HG03432 (cell line): Measurements from ENCODE around the gene COA8.
"Not testable (repeated sequence)": the region's sequence is repeated elsewhere in the genome, so short reads cannot be mapped to it uniquely, and the experiment has no call there.

Experiments
- ATAC-seq: cut with Tn5 transposase; IDR thresholded peaks from one replicate; pipeline ENCODE4 v1.9.1; 2021; ENCODE audit warnings: mild to moderate bottlenecking, moderate library complexity; ENCODE audit not compliant: unreplicated experiment

The COA8 gene

GRCh38 chr14:103568952-103569351, 6.2 kb downstream of the COA8 start:
- ATAC-seq = no peak

DNA sequence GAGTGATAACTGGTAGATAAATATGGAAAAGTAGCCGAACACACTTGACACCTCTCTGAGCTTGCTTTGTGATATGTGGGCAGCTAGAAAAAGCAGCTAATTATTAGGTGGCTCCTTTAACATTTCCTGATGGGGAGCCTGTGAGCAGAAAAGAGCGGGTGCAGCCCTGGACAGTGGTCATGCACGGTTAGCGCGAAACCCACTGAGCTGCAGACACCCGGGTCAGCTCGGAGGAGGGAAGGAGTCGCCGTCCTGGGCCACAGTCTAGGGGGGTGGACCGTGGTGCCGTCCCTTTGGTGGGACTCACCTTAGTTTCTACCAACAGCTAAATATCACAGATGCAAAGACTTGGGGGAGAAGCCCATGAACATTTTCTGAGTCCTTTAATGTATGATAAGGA, 6.6 kb downstream of the COA8 start:
- no peak for ATAC-seq

GRCh38 chr14:103574104-103574503, 11.3 kb downstream of the COA8 start:
- no peak for ATAC-seq

GRCh38 chr14:103574707-103575285, 12.0 kb downstream of the COA8 start:
- no peak for ATAC-seq

- no peak for ATAC-seq
Observed at GRCh38 chr14:103576371-103577024, 13.7 kb downstream of the COA8 start.

- ATAC-seq = no peak
Observed at GRCh38 chr14:103578401-103579075, 15.8 kb downstream of the COA8 start.

GRCh38 chr14:103581206-103581605, 18.4 kb downstream of the COA8 start:
- ATAC-seq = no peak

GRCh38 chr14:103581954-103582703, 19.4 kb downstream of the COA8 start:
- no peak for ATAC-seq

DNA sequence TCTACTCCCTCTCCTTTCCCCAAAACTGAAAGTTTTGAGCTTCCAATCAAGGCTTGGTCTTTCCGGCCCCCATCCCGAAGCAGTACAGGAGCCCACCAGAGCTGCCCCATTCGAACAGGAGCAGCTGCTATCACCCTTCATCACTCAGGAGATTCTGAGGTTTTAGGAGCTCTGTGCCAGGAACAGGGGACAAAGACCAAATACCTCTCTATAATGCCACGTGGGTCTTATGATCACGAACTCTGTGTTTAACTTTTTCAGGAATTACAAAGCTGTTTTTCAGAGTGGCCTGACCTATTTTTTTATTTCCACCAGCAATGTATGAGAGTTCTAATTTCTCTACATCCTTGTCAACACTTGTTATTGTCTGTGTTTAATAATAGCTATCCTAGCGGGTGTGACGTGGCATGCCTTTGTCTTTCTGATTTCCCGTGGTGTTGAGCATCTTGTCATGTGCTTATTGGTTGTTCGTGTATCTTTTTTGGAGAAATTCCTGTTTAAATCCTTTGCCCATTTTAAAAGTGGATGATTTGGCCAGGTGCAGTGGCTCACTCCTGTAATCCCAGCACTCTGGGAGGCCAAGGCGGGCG, 21.7 kb downstream of the COA8 start:
- ATAC-seq = no peak

- peak; percentile 87 for ATAC-seq
Observed at GRCh38 chr14:103593577-103593976, 30.8 kb downstream of the COA8 start.

GRCh38 chr14:103594265-103594664, 31.5 kb downstream of the COA8 start:
- no peak for ATAC-seq

DNA sequence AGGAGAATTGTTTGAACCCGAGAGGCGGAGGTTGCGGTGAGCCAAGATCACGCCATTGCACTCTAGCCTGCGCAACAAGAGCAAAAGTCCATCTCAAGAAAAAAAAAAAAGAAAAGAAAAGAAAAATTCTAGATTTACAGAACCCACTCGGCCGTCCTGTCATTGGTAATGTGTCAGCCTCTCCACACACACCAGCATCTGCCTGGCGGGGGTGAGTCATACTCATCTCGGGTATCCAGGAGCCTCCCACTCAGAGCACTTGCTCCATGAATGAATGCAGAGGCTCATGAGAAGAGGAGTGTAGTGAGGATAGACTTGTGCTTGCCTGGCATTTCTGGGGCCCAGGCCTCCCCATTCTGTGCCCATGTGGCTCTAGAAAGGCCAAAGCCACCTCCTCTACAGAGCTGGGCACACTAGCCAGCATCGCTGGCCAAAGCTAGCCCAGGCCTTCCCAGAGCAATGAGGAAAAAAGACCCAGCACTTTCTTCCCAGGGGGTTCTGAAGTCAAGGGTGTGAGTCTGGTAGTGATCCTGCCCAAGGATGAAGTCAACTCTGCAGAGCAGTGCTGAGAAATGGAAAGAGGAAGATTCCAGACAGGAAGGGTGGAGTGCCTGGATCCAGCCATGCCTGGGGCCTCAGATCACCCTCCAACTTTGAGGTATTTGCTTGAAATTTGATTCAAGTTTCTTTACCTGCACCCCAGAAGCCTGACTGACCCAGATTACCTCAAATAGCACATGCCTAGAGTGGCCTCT, 35.0 kb downstream of the COA8 start:
- ATAC-seq = no peak

DNA sequence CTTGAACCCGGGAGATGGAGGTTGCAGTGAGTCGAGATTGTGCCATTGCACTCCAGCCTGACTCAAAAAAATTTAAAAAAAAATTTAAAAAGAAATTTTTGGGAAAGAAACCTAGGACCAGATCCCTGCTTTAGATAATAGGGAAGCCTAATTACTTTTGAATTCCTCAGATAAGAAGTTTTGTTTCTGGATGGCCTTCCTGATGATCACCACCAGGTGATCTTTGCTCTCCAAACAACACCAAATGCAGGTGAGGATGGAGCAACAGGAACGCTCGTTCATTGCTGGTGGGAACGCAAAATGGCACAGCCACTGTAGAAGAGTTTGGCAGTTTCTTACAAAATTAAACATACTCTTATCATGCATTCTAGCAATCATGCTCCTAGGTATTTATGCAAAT, 37.7 kb downstream of the COA8 start:
- no peak for ATAC-seq

GRCh38 chr14:103604620-103605019, 41.9 kb downstream of the COA8 start:
- no peak for ATAC-seq

DNA sequence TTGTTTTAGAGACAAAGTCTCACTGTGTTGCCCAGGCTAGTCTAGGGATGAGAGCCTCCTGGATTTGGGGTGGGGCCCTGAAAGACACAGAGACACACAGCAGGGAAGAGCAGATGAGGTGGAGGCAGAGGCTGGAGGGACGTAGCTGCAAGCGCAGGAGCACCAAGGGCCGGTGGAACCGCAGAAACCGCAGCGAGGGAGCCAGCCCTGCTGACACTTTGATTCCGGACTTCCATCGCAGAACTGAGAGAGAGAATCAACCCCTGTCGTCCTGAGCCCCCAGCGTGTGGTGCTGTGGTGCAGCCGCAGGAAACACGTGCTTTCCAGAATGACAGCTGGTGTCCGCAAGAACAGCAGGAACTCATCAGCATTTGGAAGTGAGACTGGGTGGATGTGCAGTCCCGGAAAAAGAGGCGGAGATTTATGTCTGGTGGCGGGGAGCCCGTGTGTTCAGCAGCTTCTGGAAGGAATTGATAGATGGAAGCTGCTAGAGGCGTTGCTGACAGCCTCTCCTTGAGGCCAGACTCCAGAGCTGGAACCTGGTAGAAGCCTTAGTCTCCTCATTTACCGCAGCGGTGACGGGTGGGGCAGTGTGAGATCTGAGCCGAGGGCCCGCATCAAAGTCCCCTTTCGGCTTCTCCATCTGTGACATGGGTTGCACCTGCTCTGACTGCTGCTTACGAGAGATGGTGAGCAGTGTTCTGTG, 44.4 kb downstream of the COA8 start:
- ATAC-seq = peak; percentile 68

DNA sequence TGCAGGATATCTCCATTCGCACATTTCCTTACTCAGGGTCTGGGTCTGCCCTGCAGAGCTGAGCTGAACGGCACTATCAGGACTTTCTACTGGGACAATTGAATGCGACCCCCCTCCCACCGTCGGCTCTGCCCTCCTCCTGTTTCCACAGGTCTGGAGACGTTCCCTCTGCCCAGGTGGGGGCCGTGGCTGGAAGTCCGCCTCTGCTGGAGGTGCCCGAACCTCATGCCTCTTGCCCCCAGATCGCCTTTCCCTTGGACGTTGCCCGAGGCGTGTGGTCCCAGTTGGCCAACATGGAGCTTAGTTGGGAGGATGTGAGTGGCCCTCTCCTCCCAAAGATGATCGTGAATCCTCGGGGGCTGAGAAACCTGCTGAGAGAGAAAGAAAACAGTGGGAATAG, 45.1 kb downstream of the COA8 start:
- no peak for ATAC-seq

- not testable (repeated sequence) for ATAC-seq
Observed at GRCh38 chr14:103609081-103609480, 46.3 kb downstream of the COA8 start.

- no peak for ATAC-seq
Observed at GRCh38 chr14:103611215-103611614, 48.5 kb downstream of the COA8 start.

DNA sequence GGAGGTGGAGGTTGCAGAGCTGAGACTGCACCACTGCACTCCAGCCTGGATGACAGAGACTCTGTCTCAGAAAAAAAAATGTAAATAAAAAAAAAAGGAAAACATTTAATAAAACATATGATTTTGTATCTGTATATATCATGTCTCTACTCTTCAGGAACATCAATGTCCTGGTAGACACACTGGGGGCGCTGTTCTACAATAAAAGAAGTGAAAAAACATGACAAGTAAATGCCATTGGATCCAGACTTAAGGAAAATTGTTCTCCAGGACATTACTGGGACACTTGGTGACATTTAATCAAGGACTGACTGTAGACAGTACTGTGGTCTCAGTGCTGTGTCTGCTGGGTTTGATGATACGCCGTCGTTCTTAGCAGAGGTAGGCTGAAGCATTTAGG, 50.8 kb downstream of the COA8 start:
- ATAC-seq = no peak
